HG02938 (cell line): ENCODE data around the gene HECTD3.
"Not testable (repeated sequence)": the region's sequence is repeated elsewhere in the genome, so short reads cannot be mapped to it uniquely, and the experiment has no call there.

Experiments used
- ATAC-seq: cut with Tn5 transposase; IDR thresholded peaks from one replicate; pipeline ENCODE4 v1.9.1; 2021; ENCODE audit warnings: mild to moderate bottlenecking, moderate library complexity; ENCODE audit not compliant: unreplicated experiment

Gene HECTD3

GRCh38 chr1:44994309-44994898 lies 16.7 kb downstream of the HECTD3 start:
- ATAC-seq, result no peak

- ATAC-seq, result no peak
Measured at GRCh38 chr1:44988531-44989156, 22.5 kb downstream of the HECTD3 start.

- ATAC-seq, result no peak
Measured at GRCh38 chr1:44985747-44986359, 25.3 kb downstream of the HECTD3 start.

- ATAC-seq, result not testable (repeated sequence)
Measured at GRCh38 chr1:44977372-44977771, 33.8 kb downstream of the HECTD3 start.

- no peak for ATAC-seq
Measured at GRCh38 chr1:44976252-44976651, 34.9 kb downstream of the HECTD3 start.

- ATAC-seq, result no peak
Measured at GRCh38 chr1:44973645-44974044, 37.5 kb downstream of the HECTD3 start.

GRCh38 chr1:44970317-44970716 lies 40.8 kb downstream of the HECTD3 start:
- ATAC-seq, result no peak

- no peak for ATAC-seq
Measured at GRCh38 chr1:44964396-44964795, 46.7 kb downstream of the HECTD3 start.

GRCh38 chr1:44962729-44963128 lies 48.4 kb downstream of the HECTD3 start:
- ATAC-seq, result no peak

GRCh38 chr1:44962022-44962421 lies 49.1 kb downstream of the HECTD3 start:
- ATAC-seq, result not testable (repeated sequence)

- not testable (repeated sequence) for ATAC-seq
Measured at GRCh38 chr1:44957566-44957965, 53.6 kb downstream of the HECTD3 start.

GRCh38 chr1:44956077-44956476 lies 55.0 kb downstream of the HECTD3 start:
- not testable (repeated sequence) for ATAC-seq
